ENCODE results near the gene AGPAT3. TPM values are rescaled to one million over a fixed set of nuclear protein-coding genes. Genes with fewer than 3 reads are reported as not detected.

Gene AGPAT3
- total and polyA plus RNA-seq, 5 donors from 2014 or later: 13.3 to 67.8 (median 18.1) TPM

DNA sequence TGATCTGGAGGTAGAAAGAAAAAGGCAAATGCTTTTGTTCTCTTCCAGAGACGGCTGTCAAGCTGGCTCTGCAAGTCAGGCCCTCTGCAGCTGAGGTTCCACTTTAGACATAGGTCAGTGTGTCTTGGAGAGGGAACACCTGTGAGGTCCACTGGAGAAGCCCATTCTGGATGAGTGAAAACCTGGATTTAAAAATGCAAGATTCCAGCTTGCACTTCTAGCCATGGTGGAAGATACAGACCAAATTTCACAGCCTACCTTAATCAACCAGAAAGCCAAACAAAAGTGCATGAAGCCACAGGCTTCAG is 35.0 kb downstream of the AGPAT3 start:
- no peaks in the 10 kb centered on the region for H3K9me3 ChIP-seq (ENCODE audit: control insufficient read depth in 2 of 2, low read length in 2 of 2)
- H3K36me3 ChIP-seq (ENCODE audit: control insufficient read depth, insufficient read depth, low read length): peaks cover 21% of the 10 kb centered on the region
- H3K27ac ChIP-seq (ENCODE audit: insufficient read depth, low read length, poor library complexity, severe bottlenecking): no peak overlapping the region
- no peak for ATAC-seq (ENCODE audit: low read depth in 2 of 2)
- Mint-ChIP-seq H3K27me3 (no peaks in the 10 kb centered on the region), H3K36me3 (peaks cover 30% of the 10 kb centered on the region), H3K27ac (peak overlapping the region in 2 of 3 donors; percentile 76 to 85), H3K4me1 (peaks cover 12 to 37% (median 26%) of the 10 kb centered on the region in 4 donors), H3K4me3 (no peak overlapping the region), H3K9me3 (peaks cover 0 to 4% (median 0%) of the 10 kb centered on the region in 7 donors)
- no peak for DNase-seq
- H3K4me1 ChIP-seq (ENCODE audit: control insufficient read depth, insufficient read depth, low read length, poor library complexity, severe bottlenecking): no peaks in the 10 kb centered on the region
- no peak overlapping the region for H3K4me3 ChIP-seq (ENCODE audit: low read depth, low read length)
- H3K27me3 ChIP-seq (ENCODE audit: control insufficient read depth, insufficient read depth, low read length): no peaks in the 10 kb centered on the region

DNA sequence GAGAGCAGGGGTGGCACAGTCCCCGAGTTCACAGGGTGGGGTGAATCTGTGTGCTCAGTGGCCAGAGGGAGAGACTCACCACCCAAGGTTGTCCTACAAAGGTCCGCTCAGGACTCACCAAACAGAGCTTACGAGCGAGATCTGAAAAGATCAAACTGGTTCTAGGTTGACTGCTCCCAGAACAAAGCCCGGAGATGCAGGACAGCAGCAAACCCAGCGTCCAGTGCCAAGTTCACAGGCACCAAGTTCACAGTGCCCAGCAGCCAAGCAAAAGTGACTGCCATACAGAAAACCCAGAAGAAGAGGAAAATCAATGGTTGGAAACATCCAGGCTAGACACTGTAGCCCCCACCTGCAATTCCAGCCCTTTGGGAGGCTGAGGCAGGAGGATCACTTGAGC is 35.7 kb downstream of the AGPAT3 start:
- Histone ChIP-seq H3K27me3 (ENCODE audit: control insufficient read depth, insufficient read depth, low read length) (no peaks in the 10 kb centered on the region), H3K4me3 (ENCODE audit: low read depth, low read length) (no peak overlapping the region), H3K27ac (ENCODE audit: insufficient read depth, low read length, poor library complexity, severe bottlenecking) (no peak overlapping the region), H3K4me1 (ENCODE audit: control insufficient read depth, insufficient read depth, low read length, poor library complexity, severe bottlenecking) (no peaks in the 10 kb centered on the region), H3K9me3 (ENCODE audit: control insufficient read depth in 2 of 2, low read length in 2 of 2) (no peaks in the 10 kb centered on the region), H3K36me3 (ENCODE audit: control insufficient read depth, insufficient read depth, low read length) (peaks cover 21% of the 10 kb centered on the region)
- Mint-ChIP-seq H3K27me3 (no peaks in the 10 kb centered on the region), H3K4me3 (no peak overlapping the region), H3K36me3 (peaks cover 32% of the 10 kb centered on the region), H3K9me3 (peaks cover 0 to 4% (median 0%) of the 10 kb centered on the region in 7 donors), H3K4me1 (peaks cover 12 to 38% (median 28%) of the 10 kb centered on the region in 4 donors), H3K27ac (peak overlapping the region; percentile 76 to 94 (median 85))
- no peak for DNase-seq
- ATAC-seq (ENCODE audit: low read depth in 2 of 2): no peak

GRCh38 chr21:43902441-43902840 is 37.4 kb downstream of the AGPAT3 start:
- no peaks in the 10 kb centered on the region for H3K4me1 ChIP-seq (ENCODE audit: control insufficient read depth, insufficient read depth, low read length, poor library complexity, severe bottlenecking)
- ATAC-seq (ENCODE audit: low read depth in 2 of 2): no peak
- peaks cover 31% of the 10 kb centered on the region for H3K36me3 ChIP-seq (ENCODE audit: control insufficient read depth, insufficient read depth, low read length)

GRCh38 chr21:43903451-43904091 is 38.5 kb downstream of the AGPAT3 start:
- Histone ChIP-seq H3K36me3 (ENCODE audit: control insufficient read depth, insufficient read depth, low read length) (peaks cover 38% of the 10 kb centered on the region), H3K4me3 (ENCODE audit: low read depth, low read length) (no peak overlapping the region), H3K9me3 (ENCODE audit: control insufficient read depth in 2 of 2, low read length in 2 of 2) (no peaks in the 10 kb centered on the region), H3K27ac (ENCODE audit: insufficient read depth, low read length, poor library complexity, severe bottlenecking) (no peak overlapping the region), H3K4me1 (ENCODE audit: control insufficient read depth, insufficient read depth, low read length, poor library complexity, severe bottlenecking) (no peaks in the 10 kb centered on the region), H3K27me3 (ENCODE audit: control insufficient read depth, insufficient read depth, low read length) (no peaks in the 10 kb centered on the region)
- Mint-ChIP-seq H3K27me3 (no peaks in the 10 kb centered on the region), H3K9me3 (peaks cover 0 to 2% (median 0%) of the 10 kb centered on the region in 7 donors), H3K27ac (peak overlapping the region in 2 of 3 donors; percentile 2 to 15), H3K36me3 (peaks cover 32% of the 10 kb centered on the region), H3K4me3 (no peak overlapping the region), H3K4me1 (peaks cover 7 to 31% (median 27%) of the 10 kb centered on the region in 4 donors)
- ATAC-seq (ENCODE audit: low read depth in 2 of 2) (no peak), DNase-seq (no peak)

More at GRCh38 chr21:43902441-43902840, 37.4 kb downstream of the AGPAT3 start:
- Mint-ChIP-seq H3K4me3 (no peak overlapping the region), H3K36me3 (peaks cover 40% of the 10 kb centered on the region), H3K27ac (peak overlapping the region in 2 of 3 donors; percentile 28 to 85), H3K9me3 (peaks cover 0 to 4% (median 0%) of the 10 kb centered on the region in 7 donors), H3K27me3 (no peaks in the 10 kb centered on the region), H3K4me1 (peaks cover 12 to 33% (median 27%) of the 10 kb centered on the region in 4 donors)
- Histone ChIP-seq H3K9me3 (ENCODE audit: control insufficient read depth in 2 of 2, low read length in 2 of 2) (no peaks in the 10 kb centered on the region), H3K4me3 (ENCODE audit: low read depth, low read length) (no peak overlapping the region), H3K27me3 (ENCODE audit: control insufficient read depth, insufficient read depth, low read length) (no peaks in the 10 kb centered on the region), H3K27ac (ENCODE audit: insufficient read depth, low read length, poor library complexity, severe bottlenecking) (no peak overlapping the region)
- no peak for DNase-seq

- ATAC-seq (ENCODE audit: low read depth in 2 of 2) (no peak), DNase-seq (no peak)
- no peak overlapping the region for H3K27ac Mint-ChIP-seq
- peaks cover 28% of the 10 kb centered on the region for H3K36me3 Mint-ChIP-seq
- Histone ChIP-seq H3K4me1 (ENCODE audit: control insufficient read depth, insufficient read depth, low read length, poor library complexity, severe bottlenecking) (no peaks in the 10 kb centered on the region), H3K27me3 (ENCODE audit: control insufficient read depth, insufficient read depth, low read length) (no peaks in the 10 kb centered on the region), H3K27ac (ENCODE audit: insufficient read depth, low read length, poor library complexity, severe bottlenecking) (no peak overlapping the region), H3K36me3 (ENCODE audit: control insufficient read depth, insufficient read depth, low read length) (peaks cover 33% of the 10 kb centered on the region), H3K4me3 (ENCODE audit: low read depth, low read length) (no peak overlapping the region), H3K9me3 (ENCODE audit: control insufficient read depth in 2 of 2, low read length in 2 of 2) (no peaks in the 10 kb centered on the region)
- no peak overlapping the region for H3K4me3 Mint-ChIP-seq
- H3K4me1 Mint-ChIP-seq: peaks cover 7 to 31% (median 24%) of the 10 kb centered on the region in 4 donors
- no peaks in the 10 kb centered on the region for H3K9me3 Mint-ChIP-seq
- H3K27me3 Mint-ChIP-seq: no peaks in the 10 kb centered on the region
Measured at GRCh38 chr21:43904331-43904781, 39.3 kb downstream of the AGPAT3 start.

GRCh38 chr21:43905726-43906455 is 40.9 kb downstream of the AGPAT3 start:
- DNase-seq (no peak), ATAC-seq (ENCODE audit: low read depth in 2 of 2) (no peak)
- no peaks in the 10 kb centered on the region for H3K9me3 Mint-ChIP-seq
- Histone ChIP-seq H3K9me3 (ENCODE audit: control insufficient read depth in 2 of 2, low read length in 2 of 2) (no peaks in the 10 kb centered on the region), H3K36me3 (ENCODE audit: control insufficient read depth, insufficient read depth, low read length) (peaks cover 23% of the 10 kb centered on the region), H3K4me1 (ENCODE audit: control insufficient read depth, insufficient read depth, low read length, poor library complexity, severe bottlenecking) (peaks cover 3% of the 10 kb centered on the region), H3K4me3 (ENCODE audit: low read depth, low read length) (no peak overlapping the region), H3K27ac (ENCODE audit: insufficient read depth, low read length, poor library complexity, severe bottlenecking) (no peak overlapping the region), H3K27me3 (ENCODE audit: control insufficient read depth, insufficient read depth, low read length) (no peaks in the 10 kb centered on the region)
- H3K36me3 Mint-ChIP-seq: peaks cover 26% of the 10 kb centered on the region
- H3K27me3 Mint-ChIP-seq: no peaks in the 10 kb centered on the region
- peak overlapping the region in 2 of 3 donors; percentile 37 to 56 for H3K27ac Mint-ChIP-seq
- peaks cover 11 to 28% (median 22%) of the 10 kb centered on the region in 4 donors for H3K4me1 Mint-ChIP-seq
- H3K4me3 Mint-ChIP-seq: no peak overlapping the region

DNA sequence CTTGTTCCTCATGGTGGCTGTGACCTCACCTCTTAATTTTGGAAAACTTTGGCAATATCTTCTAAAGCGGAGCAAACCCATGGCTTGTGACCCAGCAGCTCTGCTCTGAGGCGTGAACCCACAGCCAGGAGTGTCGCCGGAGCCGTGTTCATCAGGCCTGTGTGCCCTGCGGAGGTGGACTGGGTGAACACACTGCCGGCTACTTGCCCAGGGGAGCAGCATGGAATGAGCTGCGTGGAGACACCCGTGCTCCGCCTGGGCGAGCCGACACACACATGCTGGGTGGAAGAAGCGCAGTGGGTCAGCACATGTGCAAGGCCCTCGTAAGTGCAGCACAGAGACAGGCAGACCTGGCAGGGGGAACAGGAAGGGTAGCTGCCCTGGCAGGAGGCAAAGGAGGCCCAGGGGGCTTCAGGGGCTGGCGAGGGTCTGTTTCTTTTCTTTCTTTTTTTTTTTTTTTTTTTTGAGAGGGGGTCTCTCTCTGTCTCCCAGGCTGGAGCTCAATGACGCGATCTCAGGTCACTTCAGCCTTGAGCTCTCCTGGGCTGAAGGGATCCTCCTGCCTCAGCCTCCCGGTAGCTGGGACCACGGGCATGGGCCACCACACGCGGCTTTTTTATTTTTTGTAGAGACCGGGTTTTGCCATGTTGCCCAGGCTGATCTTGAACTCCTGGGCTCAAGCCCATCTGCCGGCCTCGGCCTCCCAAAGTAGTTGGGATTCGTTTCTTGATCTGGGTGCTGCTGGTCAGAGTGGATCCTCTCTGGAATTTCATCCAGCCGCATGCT is 41.8 kb downstream of the AGPAT3 start:
- peaks cover 8 to 28% (median 20%) of the 10 kb centered on the region in 4 donors for H3K4me1 Mint-ChIP-seq
- DNase-seq: no peak
- Histone ChIP-seq H3K4me1 (ENCODE audit: control insufficient read depth, insufficient read depth, low read length, poor library complexity, severe bottlenecking) (peaks cover 3% of the 10 kb centered on the region), H3K27ac (ENCODE audit: insufficient read depth, low read length, poor library complexity, severe bottlenecking) (no peak overlapping the region), H3K27me3 (ENCODE audit: control insufficient read depth, insufficient read depth, low read length) (no peaks in the 10 kb centered on the region), H3K9me3 (ENCODE audit: control insufficient read depth in 2 of 2, low read length in 2 of 2) (peaks cover 0 to under 1% of the 10 kb centered on the region in 2 experiments), H3K36me3 (ENCODE audit: control insufficient read depth, insufficient read depth, low read length) (peaks cover 23% of the 10 kb centered on the region), H3K4me3 (ENCODE audit: low read depth, low read length) (no peak overlapping the region)
- ATAC-seq (ENCODE audit: low read depth in 2 of 2): no peak
- no peak overlapping the region for H3K27ac Mint-ChIP-seq
- H3K4me3 Mint-ChIP-seq: no peak overlapping the region
- peaks cover 26% of the 10 kb centered on the region for H3K36me3 Mint-ChIP-seq
- H3K27me3 Mint-ChIP-seq: no peaks in the 10 kb centered on the region
- H3K9me3 Mint-ChIP-seq: no peaks in the 10 kb centered on the region
